C4-2B (cell line): ENCODE data around the gene ARHGDIB.

Experiments
- ZFX ChIP-seq: fragments of 450-650 bp; IDR thresholded peaks from 2 replicates; pipeline ENCODE4 v1.6.1; 2017
- TF ChIP-seq, protein P1 (sequence below): fragments of 450-650 bp; conservative IDR thresholded peaks from 2 replicates; pipeline ENCODE4 v1.5.1; 2017; ENCODE audit warnings: mild to moderate bottlenecking

DNA sequence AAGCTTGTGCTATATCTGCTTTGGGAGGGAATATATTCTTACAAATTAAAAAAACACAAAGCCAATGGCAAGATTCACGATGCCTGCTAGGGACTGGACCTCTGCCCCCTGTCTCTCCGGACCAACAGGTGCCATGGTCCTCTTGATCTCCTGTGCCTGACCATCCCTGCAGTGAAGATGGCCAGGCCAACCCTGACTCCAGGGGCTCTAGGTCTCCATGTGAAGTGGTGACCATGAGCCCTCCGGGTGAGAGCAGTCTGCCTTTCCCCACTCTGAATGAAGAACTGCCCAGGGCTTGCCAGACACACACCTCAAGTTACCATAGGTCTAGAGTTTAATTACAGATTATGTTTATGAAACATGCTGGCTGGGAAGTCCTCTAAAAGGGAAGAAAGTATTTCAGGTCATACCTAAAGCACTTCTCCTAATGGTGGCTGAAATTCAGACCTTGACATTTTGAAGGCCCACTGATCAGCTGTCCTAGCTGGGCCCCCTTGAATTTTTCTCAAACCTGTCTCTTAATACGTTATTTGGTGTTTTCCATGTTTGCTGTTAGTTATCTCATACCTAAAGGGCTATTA lies 1.4 kb downstream of the ARHGDIB start:
- TF ChIP-seq, protein P1, sequence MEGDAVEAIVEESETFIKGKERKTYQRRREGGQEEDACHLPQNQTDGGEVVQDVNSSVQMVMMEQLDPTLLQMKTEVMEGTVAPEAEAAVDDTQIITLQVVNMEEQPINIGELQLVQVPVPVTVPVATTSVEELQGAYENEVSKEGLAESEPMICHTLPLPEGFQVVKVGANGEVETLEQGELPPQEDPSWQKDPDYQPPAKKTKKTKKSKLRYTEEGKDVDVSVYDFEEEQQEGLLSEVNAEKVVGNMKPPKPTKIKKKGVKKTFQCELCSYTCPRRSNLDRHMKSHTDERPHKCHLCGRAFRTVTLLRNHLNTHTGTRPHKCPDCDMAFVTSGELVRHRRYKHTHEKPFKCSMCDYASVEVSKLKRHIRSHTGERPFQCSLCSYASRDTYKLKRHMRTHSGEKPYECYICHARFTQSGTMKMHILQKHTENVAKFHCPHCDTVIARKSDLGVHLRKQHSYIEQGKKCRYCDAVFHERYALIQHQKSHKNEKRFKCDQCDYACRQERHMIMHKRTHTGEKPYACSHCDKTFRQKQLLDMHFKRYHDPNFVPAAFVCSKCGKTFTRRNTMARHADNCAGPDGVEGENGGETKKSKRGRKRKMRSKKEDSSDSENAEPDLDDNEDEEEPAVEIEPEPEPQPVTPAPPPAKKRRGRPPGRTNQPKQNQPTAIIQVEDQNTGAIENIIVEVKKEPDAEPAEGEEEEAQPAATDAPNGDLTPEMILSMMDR: no peak
- TF ChIP-seq ZFX: no peak
